HG03521 (cell line): ENCODE results near the gene SNAP29.

Source experiments
- ATAC-seq: cut with Tn5 transposase; IDR thresholded peaks from one replicate; pipeline ENCODE4 v1.9.1; 2021; ENCODE audit warnings: mild to moderate bottlenecking, moderate library complexity; ENCODE audit not compliant: unreplicated experiment

SNAP29 gene

DNA sequence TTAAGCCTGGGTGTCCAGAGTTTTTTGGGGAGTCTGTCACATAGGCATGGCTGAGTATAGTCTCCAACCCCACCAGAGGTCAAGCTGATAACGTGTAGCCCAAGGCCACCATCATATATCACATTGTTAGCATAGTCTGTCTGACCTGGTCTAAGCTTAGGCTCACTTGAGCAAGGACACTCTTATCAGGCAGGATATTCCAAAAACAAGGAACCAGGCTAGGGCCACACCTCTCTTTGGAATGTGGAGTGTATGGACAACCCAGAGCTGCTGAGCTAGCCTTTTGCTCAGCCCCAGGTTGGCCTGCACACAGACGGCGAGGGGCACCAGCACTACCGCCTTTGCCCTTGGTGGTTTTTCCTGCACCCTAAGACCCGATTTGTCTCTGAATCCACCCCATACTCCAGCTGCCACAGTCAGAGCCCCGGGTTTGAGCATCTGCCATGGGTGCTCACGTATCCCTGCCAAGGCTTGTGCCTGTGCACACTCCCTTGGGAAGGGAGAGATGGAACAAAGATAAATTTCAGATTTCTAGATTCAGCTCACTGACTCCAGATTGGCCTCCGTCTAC is 7.2 kb downstream of the SNAP29 start:
- no peak for ATAC-seq

DNA sequence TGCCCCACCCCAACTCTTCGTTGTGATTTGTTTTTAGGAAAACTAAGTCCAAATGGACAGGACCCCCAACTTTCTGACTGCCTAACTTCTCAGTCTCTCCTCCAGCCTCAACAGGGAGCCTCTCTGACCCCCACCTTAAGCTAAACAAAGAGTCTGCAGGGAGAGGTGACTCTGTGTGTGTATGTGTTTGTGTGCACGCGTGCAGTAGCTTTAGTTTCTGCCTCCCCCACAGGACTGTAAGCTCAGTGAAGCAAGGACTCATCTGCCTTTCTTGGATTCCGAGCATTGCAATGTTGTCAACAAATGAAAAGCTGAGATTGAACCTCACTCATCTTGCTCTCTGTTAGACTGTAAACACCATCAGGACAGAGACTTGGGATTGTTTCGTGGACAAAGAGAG is 7.9 kb downstream of the SNAP29 start:
- ATAC-seq = no peak

- no peak for ATAC-seq
These were observed 8.6 kb downstream of the SNAP29 start for GRCh38 chr22:20867179-20868024.

DNA sequence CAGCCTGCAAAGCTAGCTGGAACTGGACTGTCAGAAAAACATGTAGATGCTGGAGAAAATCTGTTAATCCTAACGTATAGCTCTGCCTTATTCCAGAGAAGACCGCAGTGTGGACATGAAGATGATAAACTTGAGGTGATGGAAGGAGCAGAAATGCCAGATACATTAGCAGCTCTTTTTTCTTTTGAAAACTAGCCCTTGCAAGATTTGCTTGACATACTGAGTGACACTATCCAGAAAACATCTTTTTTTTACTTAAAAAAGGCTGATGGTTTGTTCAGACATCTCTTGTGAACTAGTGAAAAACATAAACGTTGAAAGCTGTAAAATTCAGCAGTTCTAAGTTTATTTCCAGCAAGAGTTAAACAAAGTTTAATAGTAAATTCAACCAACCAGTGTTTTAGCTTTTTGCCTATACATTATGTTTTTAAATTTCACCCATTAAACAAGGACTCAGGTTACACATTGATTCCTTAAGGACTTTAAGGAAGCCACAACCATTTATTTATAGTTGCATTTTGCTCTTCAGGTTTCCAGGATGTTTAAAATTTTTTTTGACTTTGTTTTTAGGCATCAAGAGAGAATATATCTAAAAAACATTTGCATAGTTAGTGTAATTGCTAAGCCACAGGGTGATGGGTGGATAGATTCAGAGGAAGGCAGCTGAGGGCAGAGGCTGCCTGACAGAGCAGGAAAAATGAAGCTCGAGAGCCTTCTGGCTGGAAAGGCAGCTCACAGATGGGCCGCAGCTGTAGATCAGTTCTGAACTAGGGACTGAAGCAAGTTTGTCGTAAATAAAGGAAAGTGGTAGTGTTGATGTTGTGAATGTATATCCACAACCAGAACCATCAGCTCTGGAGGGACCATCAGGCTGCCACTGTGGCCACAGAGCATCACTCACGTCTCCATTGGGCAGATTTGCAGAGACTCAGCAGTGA is 9.5 kb downstream of the SNAP29 start:
- no peak for ATAC-seq

DNA sequence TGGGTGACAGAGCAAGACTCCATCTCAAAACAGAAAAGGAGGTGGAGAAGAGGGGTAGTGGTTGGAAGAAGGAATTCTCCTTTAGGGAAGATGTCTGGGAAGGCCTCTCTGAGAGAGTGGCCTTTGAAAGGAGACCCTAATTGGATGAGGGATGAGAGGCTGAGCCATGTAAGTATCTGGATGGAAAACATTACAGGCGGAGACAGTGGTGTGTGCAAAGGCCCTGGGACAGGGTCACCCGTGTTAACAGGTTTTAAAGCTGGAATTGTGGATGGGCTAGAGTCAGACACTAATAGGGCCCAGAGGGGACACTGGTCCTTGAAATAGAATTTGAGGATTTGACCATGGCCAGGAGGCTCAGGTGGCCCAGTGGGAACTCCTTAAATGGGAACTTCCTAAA is 10.4 kb downstream of the SNAP29 start:
- ATAC-seq = no peak

- ATAC-seq = no peak
These were observed 14.4 kb downstream of the SNAP29 start for GRCh38 chr22:20873214-20873613.

- no peak for ATAC-seq
These were observed 16.5 kb downstream of the SNAP29 start for GRCh38 chr22:20875296-20875695.

DNA sequence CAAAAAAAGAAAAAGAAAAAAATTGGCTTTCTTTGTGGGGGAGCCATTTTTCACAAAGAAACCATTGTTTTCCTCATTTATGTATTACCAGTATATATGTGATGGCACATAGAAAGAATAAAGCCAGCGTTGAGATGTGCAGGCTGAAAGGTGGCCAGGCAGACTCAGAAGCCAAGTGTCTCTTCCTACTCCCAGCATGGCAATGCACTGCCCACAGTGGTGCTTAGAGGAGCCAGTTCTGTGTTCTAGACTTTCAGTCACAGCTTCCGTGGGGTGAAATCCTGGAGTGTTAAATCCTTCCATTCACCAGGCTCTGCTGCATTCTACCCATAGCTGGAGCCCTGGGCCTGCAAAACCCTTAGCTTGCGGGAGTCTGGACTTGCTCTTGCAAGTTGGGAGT is 18.9 kb downstream of the SNAP29 start:
- no peak for ATAC-seq

- ATAC-seq = no peak
These were observed 22.4 kb downstream of the SNAP29 start for GRCh38 chr22:20881231-20881630.

DNA sequence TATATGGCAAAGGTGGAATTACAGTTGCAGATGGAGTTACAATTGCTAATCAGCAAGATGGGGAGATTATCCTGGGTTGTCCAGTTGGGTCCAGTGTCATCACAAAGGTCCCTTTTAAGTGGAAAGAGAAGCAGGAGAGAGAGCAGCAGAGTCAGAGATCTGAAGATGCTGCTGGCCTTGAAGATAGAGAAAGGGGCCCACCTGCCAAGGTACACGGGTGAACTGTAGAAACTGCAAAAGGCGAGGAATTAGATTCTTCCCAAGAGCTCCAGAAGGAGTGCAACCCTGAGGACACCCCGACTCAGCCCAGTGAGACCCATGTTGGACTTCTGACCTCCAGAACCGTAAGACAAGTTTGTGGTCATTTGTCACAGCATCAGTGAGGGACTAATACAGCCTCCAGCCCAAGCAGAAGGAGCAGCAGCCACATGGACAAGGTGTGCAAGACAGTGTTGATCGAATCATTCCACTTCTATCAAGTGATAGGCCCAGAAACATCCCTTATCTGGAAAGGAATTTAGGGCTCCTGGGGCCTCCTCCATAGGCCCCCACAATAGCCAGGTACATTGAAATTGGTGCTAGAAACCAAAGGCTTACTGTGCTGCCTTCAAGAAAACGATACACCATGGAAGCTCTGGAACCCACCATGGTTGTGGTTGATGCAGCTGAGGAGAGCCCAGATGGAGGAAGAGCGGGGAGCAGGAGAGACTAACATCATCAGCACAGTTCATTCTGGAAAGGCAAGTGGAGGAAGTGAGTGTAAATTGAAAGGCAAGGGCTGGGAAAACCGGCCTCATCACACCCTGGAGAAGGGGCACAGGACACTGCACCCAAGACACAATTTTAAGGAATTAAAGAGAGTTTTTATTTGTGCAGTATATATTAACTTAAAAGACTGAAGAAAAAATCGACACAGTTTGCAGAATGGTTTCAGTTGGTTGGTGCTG is 23.3 kb downstream of the SNAP29 start:
- no peak for ATAC-seq

DNA sequence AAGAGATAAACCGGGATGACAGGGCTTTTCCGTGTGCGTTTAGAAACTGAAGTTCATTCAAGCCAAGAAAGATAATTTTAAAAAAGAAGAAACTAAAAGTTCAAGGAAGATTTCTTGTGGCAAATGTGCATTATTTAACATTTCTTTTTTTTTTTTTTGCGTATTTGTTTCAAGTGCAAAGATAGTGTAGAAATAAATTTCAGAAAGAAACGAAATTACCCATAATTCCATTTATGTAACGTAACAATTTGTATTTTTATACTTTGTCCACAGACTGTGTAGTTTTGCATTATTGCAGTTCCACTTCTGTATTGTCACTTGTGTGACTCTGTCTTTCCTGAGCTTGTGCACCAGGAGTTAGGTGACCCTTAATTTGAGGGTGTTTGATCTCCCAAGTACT is 24.0 kb downstream of the SNAP29 start:
- no peak for ATAC-seq

- ATAC-seq = no peak
These were observed 25.6 kb downstream of the SNAP29 start for GRCh38 chr22:20884454-20884853.

- ATAC-seq = no peak
These were observed 26.3 kb downstream of the SNAP29 start for GRCh38 chr22:20885017-20885556.

DNA sequence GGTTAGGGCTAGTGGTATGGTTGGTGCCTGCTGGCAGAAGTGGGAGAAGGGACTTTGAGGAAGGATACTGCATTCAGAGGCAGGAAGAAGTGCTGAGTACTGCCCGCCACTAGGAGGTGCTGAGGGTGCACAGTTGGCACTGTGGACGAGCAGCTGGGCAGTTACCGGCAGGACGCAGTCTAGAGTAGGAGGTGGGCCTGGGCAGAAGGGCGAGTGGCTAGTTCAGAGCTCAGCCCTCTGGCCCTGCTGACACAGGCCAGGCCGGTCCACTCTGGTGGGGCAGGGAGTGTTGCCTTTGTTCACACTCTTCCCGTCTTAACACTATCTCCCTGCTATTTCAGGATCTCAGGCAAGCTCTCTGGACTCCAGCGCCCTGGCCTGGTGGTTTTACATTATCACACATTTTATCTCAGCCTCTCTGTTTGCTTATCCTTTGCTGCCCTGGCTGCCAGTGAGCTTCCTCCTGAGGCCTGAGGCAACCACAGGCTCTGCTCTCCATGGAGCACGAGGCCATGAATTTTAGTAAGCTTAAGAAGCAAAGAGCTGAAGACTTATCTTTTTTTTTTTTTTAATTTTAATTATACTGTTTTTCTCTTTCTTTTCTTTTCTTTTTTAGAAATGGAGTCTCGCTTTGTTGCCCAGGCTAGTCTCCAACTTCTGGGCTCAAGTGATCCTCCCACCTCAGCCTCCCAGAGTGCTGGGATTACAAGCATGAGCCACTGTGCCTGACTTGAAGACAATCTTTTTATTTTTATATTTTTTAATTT is 26.9 kb downstream of the SNAP29 start:
- no peak for ATAC-seq

GRCh38 chr22:20887375-20887774 is 28.6 kb downstream of the SNAP29 start:
- no peak for ATAC-seq

- ATAC-seq = no peak
These were observed 30.4 kb downstream of the SNAP29 start for GRCh38 chr22:20889025-20889704.

GRCh38 chr22:20889904-20890540 is 31.2 kb downstream of the SNAP29 start:
- no peak for ATAC-seq

DNA sequence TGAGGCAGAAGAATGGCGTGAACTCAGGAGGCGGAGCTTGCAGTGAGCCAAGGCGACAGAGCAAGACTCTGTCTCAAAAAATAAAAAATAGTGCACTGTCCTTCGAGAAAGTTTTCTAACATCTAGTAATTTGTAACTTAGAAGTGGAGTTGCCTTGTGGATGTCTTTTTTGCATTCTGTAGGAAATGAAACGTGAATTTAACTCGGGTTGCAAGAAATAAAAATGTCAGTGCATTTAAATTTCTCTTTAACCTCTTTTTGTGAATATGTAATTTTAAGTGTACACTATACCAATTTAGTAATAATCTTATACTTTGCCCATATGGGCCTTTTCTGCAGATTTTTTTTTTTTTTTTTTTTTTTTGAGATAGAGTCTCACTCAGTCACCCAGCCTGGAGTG is 32.2 kb downstream of the SNAP29 start:
- ATAC-seq = no peak
